GM21619 (cell line): ENCODE measurements around the gene GNAI1.

Source experiments
- ATAC-seq: cut with Tn5 transposase; IDR thresholded peaks from one replicate; pipeline ENCODE4 v1.9.1; 2021; ENCODE audit not compliant: unreplicated experiment

GNAI1 gene

GRCh38 chr7:80204919-80205318 lies 70.3 kb downstream of the GNAI1 start:
- no peak for ATAC-seq

- ATAC-seq = no peak
Observed at GRCh38 chr7:80206763-80207162, 72.1 kb downstream of the GNAI1 start.

DNA sequence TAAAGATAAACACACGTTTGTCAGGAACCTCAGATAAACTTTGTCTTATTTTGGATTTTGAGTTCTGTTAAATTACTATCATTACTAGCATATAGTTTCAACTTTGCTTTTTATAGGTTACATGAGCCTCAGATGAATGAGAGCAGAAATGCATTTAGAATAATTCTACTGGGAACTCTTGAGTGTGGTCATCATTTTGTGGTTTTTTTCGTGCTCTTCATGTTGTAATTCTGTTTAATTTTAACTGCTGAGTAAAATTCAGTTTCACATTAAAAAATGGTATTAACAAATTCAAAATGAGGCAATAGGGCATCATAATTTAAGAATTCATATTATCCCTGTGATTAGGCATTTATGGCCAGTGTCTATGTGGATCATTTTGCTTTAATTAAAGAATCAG lies 72.9 kb downstream of the GNAI1 start:
- ATAC-seq = no peak

GRCh38 chr7:80208700-80209099 lies 74.1 kb downstream of the GNAI1 start:
- no peak for ATAC-seq

DNA sequence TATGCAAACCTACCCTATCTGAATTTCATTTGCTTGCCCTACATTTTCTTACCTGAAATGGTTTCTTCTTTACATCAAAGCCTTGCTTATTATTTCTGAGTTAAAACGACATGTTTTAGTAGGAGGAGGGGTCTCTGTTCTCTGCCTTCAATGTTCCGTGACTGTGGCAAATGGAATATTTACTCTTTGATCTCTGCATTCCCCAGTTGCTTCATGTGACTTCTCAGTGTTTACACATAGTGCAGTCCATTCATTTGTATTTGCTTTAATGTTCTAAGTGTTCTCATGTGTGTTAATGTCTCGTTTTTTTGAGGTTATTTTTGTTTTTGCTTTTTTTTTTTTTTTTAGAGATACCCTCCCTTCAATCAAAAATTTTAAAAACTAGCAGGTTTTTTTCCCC lies 75.8 kb downstream of the GNAI1 start:
- ATAC-seq = no peak

DNA sequence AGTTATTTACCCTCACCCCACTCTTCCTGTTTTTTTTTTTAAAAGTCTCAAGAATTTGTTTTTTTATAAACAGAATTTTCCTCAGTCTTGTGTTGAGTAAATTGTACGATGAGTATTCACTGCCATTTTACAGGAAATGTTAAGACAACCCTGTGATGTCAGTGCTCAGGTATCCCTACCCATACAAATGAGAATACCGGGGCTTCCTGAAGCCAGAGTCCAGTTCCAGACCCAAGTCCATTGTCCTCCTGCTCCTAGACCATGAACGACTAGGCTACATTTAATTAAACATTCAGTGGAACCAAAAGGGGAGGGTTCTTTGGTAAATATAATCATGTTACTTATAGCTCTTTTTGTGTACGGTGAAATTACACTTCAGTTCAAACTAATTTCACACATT lies 79.2 kb downstream of the GNAI1 start:
- ATAC-seq = no peak

DNA sequence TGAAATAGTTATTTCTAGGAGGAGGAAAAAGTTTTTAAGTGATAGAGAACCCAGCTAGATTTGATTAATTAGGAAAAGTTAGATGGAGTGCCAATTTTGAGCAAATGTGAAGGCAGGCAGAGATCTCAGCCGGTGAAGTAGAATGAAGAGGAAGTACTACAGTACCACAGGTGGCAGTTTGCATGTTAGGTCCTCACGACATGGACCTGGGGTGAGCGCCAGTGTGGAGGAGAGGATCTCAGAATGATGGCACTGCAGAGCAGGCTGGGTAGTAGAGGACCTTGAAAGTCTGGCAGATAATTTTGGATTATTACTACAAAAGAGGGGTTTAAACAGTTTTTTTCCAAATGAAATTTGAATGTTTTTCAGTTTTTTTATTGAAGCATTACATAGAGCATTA lies 81.1 kb downstream of the GNAI1 start:
- ATAC-seq = no peak

- ATAC-seq = no peak
Observed at GRCh38 chr7:80216996-80217842, 82.6 kb downstream of the GNAI1 start.

- no peak for ATAC-seq
Observed at GRCh38 chr7:80218723-80219122, 84.1 kb downstream of the GNAI1 start.

- ATAC-seq = no peak
Observed at GRCh38 chr7:80220022-80220634, 85.5 kb downstream of the GNAI1 start.

- ATAC-seq = no peak
Observed at GRCh38 chr7:80224415-80224814, 89.8 kb downstream of the GNAI1 start.

GRCh38 chr7:80225361-80225760 lies 90.7 kb downstream of the GNAI1 start:
- no peak for ATAC-seq

- ATAC-seq = no peak
Observed at GRCh38 chr7:80226629-80227028, 92.0 kb downstream of the GNAI1 start.

- ATAC-seq = no peak
Observed at GRCh38 chr7:80230327-80230726, 95.7 kb downstream of the GNAI1 start.

DNA sequence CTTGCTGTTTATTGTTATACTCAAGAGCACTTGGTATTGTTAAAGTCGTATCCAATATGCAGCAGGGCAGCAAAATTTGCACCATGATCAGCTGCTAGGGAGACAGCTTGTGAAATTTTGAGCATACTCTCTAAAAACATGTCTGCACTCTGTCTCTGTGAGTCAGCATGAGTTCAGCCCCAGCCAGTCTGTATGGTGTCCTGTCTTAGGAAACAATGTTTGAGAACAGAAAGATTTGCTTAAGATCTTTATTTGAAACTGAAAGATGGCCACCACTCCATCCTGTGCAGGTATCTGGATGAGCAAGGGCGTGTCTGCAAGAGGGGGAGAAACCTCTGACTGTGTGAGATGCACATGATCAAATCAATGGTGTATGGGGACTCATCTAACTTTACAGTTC lies 97.1 kb downstream of the GNAI1 start:
- ATAC-seq = no peak

- ATAC-seq = no peak
Observed at GRCh38 chr7:80232979-80233724, 98.5 kb downstream of the GNAI1 start.

DNA sequence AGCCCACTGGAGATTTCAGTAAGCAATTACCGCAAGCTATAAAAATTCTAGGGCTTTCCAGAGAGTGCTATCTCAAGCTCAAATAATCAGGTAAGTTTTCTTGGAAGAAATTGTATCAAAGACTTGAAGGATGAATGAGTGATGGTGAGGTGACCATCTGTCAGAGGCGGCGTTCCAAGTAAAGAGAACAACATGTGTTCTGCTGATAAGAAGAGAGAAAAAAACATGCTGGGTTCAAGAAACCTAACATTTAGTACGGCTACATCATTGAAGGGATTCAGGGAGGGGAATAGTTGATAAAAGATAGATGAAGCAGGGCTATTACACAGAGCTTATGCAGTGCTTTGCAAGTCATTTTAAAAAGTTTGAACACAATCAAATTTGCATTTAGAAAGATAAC lies 100.7 kb downstream of the GNAI1 start:
- no peak for ATAC-seq

- no peak for ATAC-seq
Observed at GRCh38 chr7:80236681-80237080, 102.0 kb downstream of the GNAI1 start.

GRCh38 chr7:80240265-80241025 lies 105.8 kb downstream of the GNAI1 start:
- ATAC-seq = no peak

- no peak for ATAC-seq
Observed at GRCh38 chr7:80241671-80242070, 107.0 kb downstream of the GNAI1 start.

- no peak for ATAC-seq
Observed at GRCh38 chr7:80243425-80243824, 108.8 kb downstream of the GNAI1 start.
